HG02798 (cell line): ENCODE data around the gene TDRD10.

Source experiments
- ATAC-seq: cut with Tn5 transposase; IDR thresholded peaks from one replicate; pipeline ENCODE4 v1.9.1; 2021; ENCODE audit warnings: mild to moderate bottlenecking; ENCODE audit not compliant: unreplicated experiment, poor library complexity

The TDRD10 gene

GRCh38 chr1:154575147-154575927, 73.3 kb downstream of the TDRD10 start:
- no peak for ATAC-seq

GRCh38 chr1:154575951-154576566, 74.0 kb downstream of the TDRD10 start:
- ATAC-seq: no peak

DNA sequence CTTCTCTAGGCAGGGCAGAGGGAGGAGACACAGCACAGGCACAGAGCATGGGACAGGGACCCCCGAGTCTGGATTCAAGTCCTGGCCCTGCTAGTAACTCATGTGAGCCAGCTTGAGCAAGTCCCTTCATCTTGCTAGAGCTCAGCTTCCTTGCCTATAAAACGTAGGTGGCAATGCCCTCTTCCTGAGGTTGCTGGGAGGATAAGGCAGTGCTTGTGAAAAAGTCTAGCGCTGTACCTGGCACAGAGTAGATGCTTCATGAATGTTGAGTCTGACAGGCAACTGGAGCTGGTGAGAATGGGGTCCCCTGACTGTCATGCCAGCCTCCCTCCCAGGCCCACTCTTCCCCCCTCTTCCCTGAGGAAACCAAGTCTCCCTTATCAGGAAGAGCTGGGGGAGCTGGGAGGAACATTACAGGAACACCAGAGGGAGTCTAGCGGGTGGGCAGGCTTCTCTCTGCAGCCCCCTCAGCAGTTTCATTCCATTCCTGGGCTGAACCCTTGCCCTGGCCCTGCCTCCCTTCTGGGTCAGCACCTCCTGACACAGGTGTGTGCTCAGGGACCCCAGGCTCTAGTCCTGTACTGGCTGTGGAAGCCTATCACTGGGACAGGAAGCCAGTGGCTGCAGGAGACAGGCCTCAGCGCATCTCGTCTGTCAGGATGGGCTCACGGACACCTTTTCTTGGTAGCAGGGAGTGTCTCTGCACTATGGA, 75.5 kb downstream of the TDRD10 start:
- no peak for ATAC-seq

GRCh38 chr1:154578058-154578418, 76.0 kb downstream of the TDRD10 start:
- ATAC-seq: no peak

GRCh38 chr1:154579374-154579773, 77.4 kb downstream of the TDRD10 start:
- no peak for ATAC-seq

GRCh38 chr1:154581766-154582165, 79.7 kb downstream of the TDRD10 start:
- ATAC-seq: no peak

DNA sequence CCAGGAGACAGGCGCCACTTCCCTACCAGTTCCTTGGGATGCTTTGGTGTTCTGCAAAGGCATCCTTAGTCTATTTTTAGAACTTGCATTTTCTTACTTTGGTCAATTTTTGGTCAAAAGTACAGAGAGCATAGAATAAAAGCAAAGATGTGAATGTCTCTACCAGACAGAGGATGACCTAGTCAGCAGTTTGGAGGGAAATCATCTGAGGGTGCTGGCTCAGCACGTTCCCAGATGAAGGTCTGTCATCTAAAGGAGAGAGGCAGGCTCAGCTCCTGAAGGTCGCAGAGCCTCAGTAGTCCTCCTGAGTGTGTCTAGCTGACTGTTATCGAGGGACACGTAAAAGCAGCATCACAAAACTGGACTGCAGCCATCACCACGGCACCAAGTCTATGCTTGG, 80.9 kb downstream of the TDRD10 start:
- ATAC-seq: no peak

DNA sequence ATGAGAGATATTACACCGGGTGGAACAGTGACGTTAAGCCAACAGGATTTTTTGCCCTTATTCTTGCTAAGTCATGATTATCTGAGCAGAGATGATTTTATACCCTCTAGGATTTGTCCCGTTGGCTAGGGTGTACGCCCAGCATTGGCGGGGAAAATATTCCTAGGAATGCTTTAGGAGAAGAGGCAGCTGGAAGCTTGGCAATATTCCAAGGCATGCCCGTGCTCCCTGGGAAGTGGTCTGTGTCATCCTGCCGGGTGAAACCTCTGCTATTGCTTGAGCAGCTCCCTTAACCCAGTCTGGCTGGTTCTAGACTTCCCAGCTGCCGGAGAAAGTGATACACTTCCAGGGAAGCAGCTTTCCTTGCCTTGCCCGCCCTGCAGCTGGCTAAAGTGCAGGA, 81.8 kb downstream of the TDRD10 start:
- no peak for ATAC-seq

DNA sequence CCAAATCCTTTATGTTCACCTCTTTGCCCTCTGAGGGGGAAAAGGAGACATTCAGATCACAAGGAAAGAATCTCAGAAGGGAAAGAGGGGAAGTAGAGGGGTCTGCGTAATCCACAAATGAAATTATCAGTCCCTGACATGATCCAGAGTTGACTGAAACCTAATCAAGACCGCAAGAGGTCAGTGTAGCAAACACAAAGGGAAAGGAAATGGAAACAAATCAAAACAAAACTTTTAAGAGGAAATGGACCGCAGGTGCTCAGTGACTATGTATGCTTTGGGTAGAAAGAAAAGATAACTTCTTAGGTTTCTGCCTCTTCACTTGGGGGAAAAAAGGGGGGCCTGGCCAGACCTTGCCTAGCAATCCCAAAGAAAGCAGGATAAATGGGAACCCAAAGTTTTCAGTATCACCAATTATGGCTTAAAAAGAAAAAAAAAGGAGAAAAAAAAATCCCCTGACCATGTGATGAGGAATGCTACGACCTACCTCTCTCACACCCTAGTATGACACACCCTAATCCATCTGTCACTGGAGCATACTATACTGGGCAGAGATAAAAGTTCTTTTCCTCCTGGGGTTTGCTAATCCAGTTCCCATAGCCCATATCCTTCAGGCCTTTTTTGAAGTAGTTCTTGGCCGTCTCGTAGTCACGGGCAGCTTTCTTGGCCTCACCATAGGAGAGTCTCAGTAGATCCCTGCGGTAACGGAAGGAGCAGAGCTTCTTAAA, 82.4 kb downstream of the TDRD10 start:
- ATAC-seq: no peak

DNA sequence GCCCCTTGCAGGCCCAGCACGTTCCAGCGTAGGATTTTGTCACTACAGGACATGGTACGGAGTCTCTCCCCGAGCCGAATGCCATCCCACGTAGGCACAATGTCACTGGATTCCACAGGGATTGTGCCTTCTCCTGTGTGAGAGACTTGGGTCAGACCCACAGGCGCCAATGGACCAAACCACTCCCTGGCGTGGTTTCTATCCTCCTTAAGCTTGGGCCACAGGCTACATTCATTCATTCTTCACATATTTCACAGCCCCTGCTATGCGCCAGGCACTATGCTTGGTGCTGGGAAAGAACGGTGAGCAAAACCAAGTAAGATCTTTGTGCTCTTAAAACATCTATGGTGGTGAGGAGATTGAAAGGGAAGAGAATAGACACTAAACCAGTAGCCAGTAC, 84.2 kb downstream of the TDRD10 start:
- ATAC-seq: no peak

DNA sequence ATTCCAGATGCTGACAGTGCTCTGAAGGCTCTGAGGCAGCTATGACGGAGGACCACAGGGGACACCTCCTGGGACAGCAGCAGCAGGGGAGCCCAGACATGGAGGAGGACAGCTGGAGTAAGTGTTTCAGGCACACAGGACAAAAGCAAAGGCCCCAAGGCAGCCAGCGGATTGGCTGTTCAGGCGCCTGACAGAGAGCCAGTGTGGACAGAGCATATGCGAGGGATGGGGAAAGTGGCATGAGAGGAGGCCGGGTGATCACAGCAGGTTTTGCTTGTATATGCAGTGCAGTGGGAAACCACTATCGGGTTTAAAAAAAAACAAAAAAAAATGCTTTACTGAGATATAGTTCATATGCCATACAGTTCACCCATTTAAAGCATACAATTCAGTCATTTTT, 84.6 kb downstream of the TDRD10 start:
- ATAC-seq: no peak

DNA sequence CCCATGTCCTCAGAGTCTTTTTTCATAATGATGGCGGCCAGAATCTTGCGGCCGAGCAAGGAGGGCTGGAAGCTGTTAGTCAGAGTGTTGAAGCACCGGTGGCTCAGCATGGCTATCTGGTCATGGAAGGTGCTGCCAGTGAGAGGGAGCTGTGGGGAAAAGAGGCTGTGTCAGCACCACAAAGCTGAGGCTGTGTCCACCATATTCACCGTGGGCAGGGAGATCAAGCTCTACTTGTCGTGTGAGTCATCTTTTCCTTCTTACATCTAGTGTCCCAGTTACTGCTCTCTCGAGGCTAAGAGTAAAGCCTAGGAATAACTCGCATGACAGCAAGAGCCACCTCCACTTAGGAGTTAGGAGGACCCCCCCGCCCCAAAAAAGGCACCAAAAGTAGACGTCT, 87.8 kb downstream of the TDRD10 start:
- no peak for ATAC-seq

GRCh38 chr1:154590756-154591155, 88.7 kb downstream of the TDRD10 start:
- no peak for ATAC-seq

DNA sequence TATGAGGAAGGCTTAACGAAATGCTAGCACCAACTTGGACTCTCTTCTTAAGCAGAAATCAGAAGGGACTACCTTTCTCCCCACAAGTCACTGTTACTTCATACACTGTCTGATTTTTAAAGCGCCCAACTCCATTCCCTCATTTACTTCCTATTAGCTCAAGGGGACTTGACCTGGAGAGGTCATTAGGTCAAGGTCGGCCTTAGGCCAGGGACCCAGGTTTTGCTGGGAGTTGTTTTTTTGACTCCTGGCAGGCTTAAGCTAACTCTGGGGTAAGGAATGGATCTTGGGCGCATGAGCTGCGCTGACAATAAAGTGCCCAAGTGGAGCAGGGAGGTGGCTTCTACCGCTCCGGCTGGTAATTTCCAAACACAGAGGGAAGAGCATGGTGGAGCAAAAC, 89.2 kb downstream of the TDRD10 start:
- no peak for ATAC-seq

DNA sequence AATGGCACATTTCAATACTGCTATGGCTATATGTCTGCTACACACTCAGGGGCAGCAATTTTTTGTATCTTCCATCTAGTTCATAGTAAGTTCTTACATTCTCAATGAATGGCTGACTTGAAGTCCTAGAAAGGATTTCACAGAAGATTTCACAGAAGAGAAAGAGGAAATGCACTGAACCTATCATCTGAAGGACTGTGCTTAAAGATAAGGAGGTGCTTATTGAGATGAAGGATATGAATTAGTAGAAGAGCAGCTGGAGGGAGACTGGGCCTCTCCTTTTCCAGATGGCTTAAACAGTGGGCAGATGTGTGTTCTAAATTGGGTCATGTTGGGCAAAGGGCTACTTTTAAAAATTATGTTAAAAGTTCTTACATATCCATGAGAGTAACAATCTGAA, 91.4 kb downstream of the TDRD10 start:
- no peak for ATAC-seq

- ATAC-seq: no peak
Measured at GRCh38 chr1:154594811-154595210, 92.8 kb downstream of the TDRD10 start.

- no peak for ATAC-seq
Measured at GRCh38 chr1:154595621-154596020, 93.6 kb downstream of the TDRD10 start.
